Epithelial cell of prostate (primary cell): Measurements from ENCODE around the gene SMYD3.

Experiments
- DNase-seq: peaks from one replicate; pipeline ENCODE4 v3.0.0-alpha.2; 2011; ENCODE audit warnings: low read depth, low spot score
- H3K27ac ChIP-seq: fragments of 450-650 bp; 2 replicates; pipeline ENCODE4 v1.5.1; 2017; ENCODE audit warnings: mild to moderate bottlenecking

SMYD3 gene

GRCh38 chr1:246319083-246319714, 187.9 kb downstream of the SMYD3 start:
- no peak overlapping the region for H3K27ac ChIP-seq
- no peak for DNase-seq

GRCh38 chr1:246318622-246319021, 188.5 kb downstream of the SMYD3 start:
- H3K27ac ChIP-seq = no peak overlapping the region
- DNase-seq = no peak

GRCh38 chr1:246318036-246318359, 189.1 kb downstream of the SMYD3 start:
- H3K27ac ChIP-seq = peak overlapping the region; percentile 9
- no peak for DNase-seq

GRCh38 chr1:246317332-246318035, 189.6 kb downstream of the SMYD3 start:
- DNase-seq = no peak
- H3K27ac ChIP-seq = peak overlapping the region; percentile 9

- no peak for DNase-seq
- H3K27ac ChIP-seq = no peak overlapping the region
These were observed 195.6 kb downstream of the SMYD3 start for GRCh38 chr1:246311461-246311860.

GRCh38 chr1:246309247-246309884, 197.7 kb downstream of the SMYD3 start:
- DNase-seq = no peak
- no peak overlapping the region for H3K27ac ChIP-seq

- no peak for DNase-seq
- no peak overlapping the region for H3K27ac ChIP-seq
These were observed 198.5 kb downstream of the SMYD3 start for GRCh38 chr1:246308533-246309075.

GRCh38 chr1:246306415-246307037, 200.6 kb downstream of the SMYD3 start:
- no peak for DNase-seq
- H3K27ac ChIP-seq = no peak overlapping the region

GRCh38 chr1:246304484-246305259, 202.4 kb downstream of the SMYD3 start:
- no peak for DNase-seq
- no peak overlapping the region for H3K27ac ChIP-seq

- no peak for DNase-seq
- H3K27ac ChIP-seq = no peak overlapping the region
These were observed 204.3 kb downstream of the SMYD3 start for GRCh38 chr1:246302711-246303317.

GRCh38 chr1:246302251-246302625, 204.8 kb downstream of the SMYD3 start:
- no peak for DNase-seq

GRCh38 chr1:246301553-246302250, 205.4 kb downstream of the SMYD3 start:
- DNase-seq = no peak
- no peak overlapping the region for H3K27ac ChIP-seq

More at GRCh38 chr1:246302251-246302625, 204.8 kb downstream of the SMYD3 start:
- no peak overlapping the region for H3K27ac ChIP-seq

- H3K27ac ChIP-seq = no peak overlapping the region
- no peak for DNase-seq
These were observed 206.2 kb downstream of the SMYD3 start for GRCh38 chr1:246300626-246301549.

GRCh38 chr1:246297279-246298265, 209.5 kb downstream of the SMYD3 start:
- H3K27ac ChIP-seq = peak overlapping the region; percentile 52
- DNase-seq = no peak

GRCh38 chr1:246295968-246296367, 211.1 kb downstream of the SMYD3 start:
- peak overlapping the region; percentile 52 for H3K27ac ChIP-seq
- DNase-seq = no peak

- no peak for DNase-seq
- peak overlapping the region; percentile 52 for H3K27ac ChIP-seq
These were observed 211.7 kb downstream of the SMYD3 start for GRCh38 chr1:246295340-246295739.

- H3K27ac ChIP-seq = no peak overlapping the region
- no peak for DNase-seq
These were observed 212.8 kb downstream of the SMYD3 start for GRCh38 chr1:246294263-246294662.
